Gastroesophageal sphincter (tissue), 3 donors: ENCODE results near the gene RAD9A.

Source experiments
- EP300 ChIP-seq: sonication (generic); formaldehyde crosslinking; IDR thresholded peaks from one replicate; pipeline ENCODE4 v1.6.1; 2017; ENCODE audit warnings: antibody characterized with exemption, mild to moderate bottlenecking
- POLR2A ChIP-seq, 2 donors: fragments of 450-650 bp; IDR thresholded peaks; one replicate each; pipeline ENCODE4 v1.6.1; 2017; ENCODE audit warnings: antibody characterized with exemption in 2 of 2, mild to moderate bottlenecking in 2 of 2, moderate library complexity in 1 of 2
- POLR2AphosphoS5 ChIP-seq: sonication (generic); formaldehyde crosslinking; IDR thresholded peaks from one replicate; pipeline ENCODE4 v1.6.1; 2017; ENCODE audit warnings: antibody characterized with exemption
- TF ChIP-seq, protein P1 (sequence below), 4 experiments: fragments of 200-600 bp in 2 of 4; fragments of 450-650 bp in 2 of 4; sonication (generic) in 1 of 4; IDR thresholded peaks; one replicate each; pipeline ENCODE4 v1.5.1; 2017 to 2019; ENCODE audit warnings: antibody characterized with exemption in 4 of 4, mild to moderate bottlenecking in 2 of 4, moderate library complexity in 2 of 4

DNA sequence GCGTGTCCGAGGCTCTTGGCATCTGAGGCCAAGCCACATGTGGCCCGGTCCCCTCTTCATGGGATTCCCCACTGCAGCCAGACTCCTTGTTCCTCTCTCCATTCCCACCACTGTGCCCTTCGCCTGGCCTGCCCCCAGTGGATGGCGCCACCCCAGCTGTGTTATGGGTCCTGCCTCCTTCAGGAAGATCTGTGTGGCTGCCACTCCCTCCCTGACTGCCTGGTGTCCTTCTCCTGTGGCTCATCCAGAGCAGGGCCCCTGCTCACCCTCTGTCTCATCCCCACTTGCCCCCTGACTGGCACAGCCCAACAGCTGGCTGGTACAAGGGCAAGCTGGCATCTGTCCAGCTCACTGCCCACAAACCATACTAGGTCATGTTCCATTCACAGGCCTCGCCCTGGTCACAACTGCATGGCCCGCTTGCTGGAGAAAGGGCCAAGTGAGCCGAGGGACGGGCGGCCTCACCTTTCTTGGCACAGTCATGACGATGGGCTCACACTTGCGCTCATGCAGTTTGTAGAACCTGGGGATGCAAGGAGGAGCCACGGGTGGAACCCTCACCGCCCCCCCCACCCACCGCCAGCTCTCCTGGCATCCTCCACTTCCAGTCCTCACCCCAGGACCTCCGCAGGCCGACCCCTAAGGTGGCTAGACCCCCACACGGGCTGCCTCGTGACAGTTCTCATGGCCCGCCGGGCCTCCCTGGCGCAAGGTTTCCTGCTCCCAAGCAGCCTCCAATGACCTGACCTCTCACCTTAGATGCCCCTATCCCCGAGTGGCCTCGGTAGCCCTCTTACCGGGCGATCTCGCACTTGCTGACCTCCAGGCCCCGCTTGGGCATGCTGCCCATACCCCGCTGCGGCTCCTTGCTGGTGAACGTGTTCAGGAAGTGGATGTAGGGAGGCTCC lies 47.8 kb downstream of the RAD9A start:
- no peak for TF ChIP-seq POLR2A (IDR thresholded peaks at IDR 0.05)
- TF ChIP-seq, protein P1, sequence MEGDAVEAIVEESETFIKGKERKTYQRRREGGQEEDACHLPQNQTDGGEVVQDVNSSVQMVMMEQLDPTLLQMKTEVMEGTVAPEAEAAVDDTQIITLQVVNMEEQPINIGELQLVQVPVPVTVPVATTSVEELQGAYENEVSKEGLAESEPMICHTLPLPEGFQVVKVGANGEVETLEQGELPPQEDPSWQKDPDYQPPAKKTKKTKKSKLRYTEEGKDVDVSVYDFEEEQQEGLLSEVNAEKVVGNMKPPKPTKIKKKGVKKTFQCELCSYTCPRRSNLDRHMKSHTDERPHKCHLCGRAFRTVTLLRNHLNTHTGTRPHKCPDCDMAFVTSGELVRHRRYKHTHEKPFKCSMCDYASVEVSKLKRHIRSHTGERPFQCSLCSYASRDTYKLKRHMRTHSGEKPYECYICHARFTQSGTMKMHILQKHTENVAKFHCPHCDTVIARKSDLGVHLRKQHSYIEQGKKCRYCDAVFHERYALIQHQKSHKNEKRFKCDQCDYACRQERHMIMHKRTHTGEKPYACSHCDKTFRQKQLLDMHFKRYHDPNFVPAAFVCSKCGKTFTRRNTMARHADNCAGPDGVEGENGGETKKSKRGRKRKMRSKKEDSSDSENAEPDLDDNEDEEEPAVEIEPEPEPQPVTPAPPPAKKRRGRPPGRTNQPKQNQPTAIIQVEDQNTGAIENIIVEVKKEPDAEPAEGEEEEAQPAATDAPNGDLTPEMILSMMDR (IDR thresholded peaks at IDR 0.05), result no peak
- peak; percentile 41 for TF ChIP-seq POLR2AphosphoS5
- no peak for TF ChIP-seq EP300
